Ascending aorta (tissue), 2 donors: ENCODE results near the gene ABCA1. TPM values are rescaled to one million over a fixed set of nuclear protein-coding genes. Genes with fewer than 3 reads are reported as not detected.

Source experiments
- DNase-seq, 2 donors: peaks; one replicate each; pipeline ENCODE4 v3.0.0-alpha.2; 2019; ENCODE audit warnings: low spot score in 2 of 2
- H3K27ac ChIP-seq, 2 donors: fragments of 200-600 bp; sonication (generic); one replicate each; pipeline ENCODE4 v1.5.1; 2016 to 2017; ENCODE audit warnings: mild to moderate bottlenecking in 1 of 2
- H3K27me3 ChIP-seq: fragments of 200-600 bp; sonication (generic); one replicate; pipeline ENCODE4 v1.5.1; 2017
- H3K36me3 ChIP-seq, 2 donors: fragments of 200-600 bp; sonication (generic); one replicate each; pipeline ENCODE4 v1.5.1; 2016
- H3K4me1 ChIP-seq, 2 donors: fragments of 200-600 bp; sonication (generic); one replicate each; pipeline ENCODE4 v1.5.1; 2016 to 2017; ENCODE audit warnings: mild to moderate bottlenecking in 1 of 2
- H3K4me3 ChIP-seq, 2 donors: fragments of 200-600 bp; sonication (generic); one replicate each; pipeline ENCODE4 v1.5.1; 2016 to 2017; ENCODE audit warnings: mild to moderate bottlenecking in 1 of 2
- H3K9me3 ChIP-seq, 2 donors: fragments of 200-600 bp; sonication (generic); one replicate each; pipeline ENCODE4 v1.5.1; 2016
- CTCF ChIP-seq, 3 experiments: fragments of 200-600 bp in 2 of 3; fragments of 450-650 bp in 1 of 3; sonication (generic) in 2 of 3; IDR thresholded peaks; one replicate each; pipeline ENCODE4 v1.5.1; 2016 to 2019; ENCODE audit warnings: antibody characterized with exemption in 3 of 3, mild to moderate bottlenecking in 1 of 3, moderate library complexity in 1 of 3
- intact Hi-C: fragments of 100-400 bp; cut with DNase I; formaldehyde crosslinking; loops from one replicate; pipeline ENCODE4 v1.15.1; 2023
- total RNA-seq: library from RNA; depleted of rRNA; stranded (reverse); fragments of >200 nt; gene quantifications from one replicate; pipeline ENCODE4 v1.1.0, GENCODE V29; 2016

Gene ABCA1
- total RNA-seq, 1 donor from 2014 or later = 14.0 TPM

DNA sequence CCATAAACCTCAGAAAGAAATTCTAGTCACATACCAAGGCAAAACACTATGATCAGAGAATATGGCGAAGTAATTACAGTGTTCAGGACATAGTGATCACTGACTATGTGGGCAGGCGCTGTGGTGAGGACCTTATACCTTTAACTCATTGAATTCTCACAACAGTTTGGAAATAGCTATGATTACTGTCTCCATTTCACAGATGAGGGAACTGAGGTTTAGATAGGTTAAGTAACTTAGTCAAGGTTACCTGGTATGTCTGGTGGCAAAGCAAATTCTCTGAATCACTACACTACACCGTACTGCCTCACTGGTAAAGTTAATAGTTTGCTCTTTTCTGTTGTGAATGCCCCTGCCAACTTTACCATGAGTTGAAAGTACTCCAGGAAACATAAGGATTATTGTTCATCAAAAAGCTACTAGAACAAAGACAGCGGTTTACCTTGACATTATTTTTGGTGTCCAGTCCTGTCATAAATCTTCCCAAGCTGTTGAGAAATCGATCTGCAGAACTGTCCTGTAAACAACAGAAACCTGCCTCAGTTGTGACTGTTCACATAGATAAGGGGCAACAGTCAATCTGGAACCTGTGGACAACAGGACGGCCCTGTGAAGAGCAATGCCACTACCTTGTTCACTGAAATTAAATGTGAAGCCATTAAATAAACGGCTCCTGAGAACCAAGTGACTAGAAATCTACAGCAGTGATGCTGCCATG lies 127.7 kb downstream of the ABCA1 start:
- no peak overlapping the region for H3K4me3 ChIP-seq
- DNase-seq = peak in 1 of 2 donors; percentile 21
- peaks cover 71 to 94% of the 10 kb centered on the region in 2 donors for H3K36me3 ChIP-seq
- H3K9me3 ChIP-seq = no peaks in the 10 kb centered on the region
- intact Hi-C loops = loop anchor here (10.0 kb wide), 1 partner anchor 615 kb away; no protein-coding TSS in a partner anchor
- no peak for TF ChIP-seq CTCF (IDR thresholded peaks at IDR 0.05)
- H3K27me3 ChIP-seq = no peaks in the 10 kb centered on the region
- H3K27ac ChIP-seq = no peak overlapping the region
- no peaks in the 10 kb centered on the region for H3K4me1 ChIP-seq

GRCh38 chr9:104798209-104798995 lies 129.6 kb downstream of the ABCA1 start:
- no peak for TF ChIP-seq CTCF (IDR thresholded peaks at IDR 0.05)
- Histone ChIP-seq H3K4me1 (no peaks in the 10 kb centered on the region), H3K4me3 (no peak overlapping the region), H3K9me3 (no peaks in the 10 kb centered on the region), H3K36me3 (peaks cover 69 to 94% of the 10 kb centered on the region in 2 donors), H3K27ac (no peak overlapping the region), H3K27me3 (no peaks in the 10 kb centered on the region)
- no peak for DNase-seq
- intact Hi-C loops = no loop called here

DNA sequence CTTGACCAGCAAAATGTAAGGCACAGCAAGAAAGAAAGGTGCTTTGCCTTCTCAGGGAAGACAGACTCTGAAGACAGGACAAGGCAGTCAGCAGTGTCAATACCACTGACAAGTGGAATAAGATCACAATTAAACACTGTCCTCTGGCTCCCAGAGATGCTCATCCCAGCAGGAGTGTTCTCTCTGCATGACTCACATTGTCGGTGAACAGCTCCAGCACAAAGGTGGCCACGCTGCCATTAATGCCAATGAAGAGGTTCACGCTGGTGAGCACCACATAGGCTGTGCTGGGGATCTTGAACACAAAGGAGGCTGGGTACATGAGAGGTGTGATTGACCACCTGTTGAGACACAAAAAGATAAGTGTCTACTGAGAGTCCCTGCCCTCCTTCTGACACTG lies 132.1 kb downstream of the ABCA1 start:
- Histone ChIP-seq H3K9me3 (no peaks in the 10 kb centered on the region), H3K27ac (no peak overlapping the region), H3K4me1 (no peaks in the 10 kb centered on the region), H3K36me3 (peaks cover 72 to 94% of the 10 kb centered on the region in 2 donors), H3K27me3 (no peaks in the 10 kb centered on the region), H3K4me3 (no peak overlapping the region)
- DNase-seq = no peak
- no peak for TF ChIP-seq CTCF (IDR thresholded peaks at IDR 0.05)
- intact Hi-C loops = no loop called here

GRCh38 chr9:104795082-104795481 lies 132.9 kb downstream of the ABCA1 start:
- intact Hi-C loops = no loop called here

DNA sequence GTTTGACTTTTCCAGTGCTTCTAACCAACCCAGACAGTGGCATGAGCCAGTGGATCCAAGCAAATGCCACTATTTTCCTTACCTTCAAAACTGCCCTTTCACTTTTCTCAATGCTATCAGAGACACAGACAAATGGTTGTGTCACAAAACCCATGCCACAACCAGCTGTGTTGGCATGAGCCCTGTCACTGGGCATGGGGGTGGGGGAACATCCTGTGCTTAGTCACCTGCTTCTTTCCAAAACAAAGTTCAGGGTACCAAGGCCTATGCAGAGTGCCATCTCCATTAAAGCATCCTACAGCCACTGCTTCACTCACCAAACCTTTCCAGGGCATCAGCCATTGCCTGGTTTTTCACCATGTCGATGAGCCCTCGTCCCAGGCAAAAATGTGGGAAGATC lies 133.9 kb downstream of the ABCA1 start:
- H3K36me3 ChIP-seq = peaks cover 69 to 91% of the 10 kb centered on the region in 2 donors
- DNase-seq = peak in 1 of 2 donors; percentile 31
- intact Hi-C loops = no loop called here
- H3K4me3 ChIP-seq = no peak overlapping the region
- no peaks in the 10 kb centered on the region for H3K9me3 ChIP-seq
- H3K27me3 ChIP-seq = no peaks in the 10 kb centered on the region
- TF ChIP-seq CTCF (IDR thresholded peaks at IDR 0.05) = no peak
- no peaks in the 10 kb centered on the region for H3K4me1 ChIP-seq
- no peak overlapping the region for H3K27ac ChIP-seq

More at GRCh38 chr9:104795082-104795481, 132.9 kb downstream of the ABCA1 start:
- no peak overlapping the region for H3K27ac ChIP-seq
- H3K4me3 ChIP-seq = no peak overlapping the region
- TF ChIP-seq CTCF (IDR thresholded peaks at IDR 0.05) = no peak
- DNase-seq = peak in 1 of 2 donors; percentile 28
- H3K9me3 ChIP-seq = no peaks in the 10 kb centered on the region
- H3K27me3 ChIP-seq = no peaks in the 10 kb centered on the region
- no peaks in the 10 kb centered on the region for H3K4me1 ChIP-seq
- H3K36me3 ChIP-seq = peaks cover 68 to 90% of the 10 kb centered on the region in 2 donors
